ENCODE results near the gene TEX51.

- TF ChIP-seq EZH2phosphoT487 (IDR thresholded peaks at IDR 0.05; ENCODE audit: borderline replicate concordance) = no peak
- TF ChIP-seq CTCF (conservative IDR thresholded peaks at IDR 0.05; ENCODE audit: low read length) = no peak
These were observed 8.6 kb upstream of the TEX51 start for GRCh38 chr2:126890136-126890510.
